Measurements from ENCODE around the gene CEP170.

The CEP170 gene

GRCh38 chr1:243254927-243255790 is at the start of gene CEP170:
Gene CEP170 (minus strand): TSS chr1:243255281. CDS start chr1:243225280, 30,001 bp downstream.
- peak; percentile 80 to 87 for DNase-seq

- no peak for DNase-seq
Observed at GRCh38 chr1:243301059-243301458, 46.0 kb upstream of the CEP170 start.

DNA sequence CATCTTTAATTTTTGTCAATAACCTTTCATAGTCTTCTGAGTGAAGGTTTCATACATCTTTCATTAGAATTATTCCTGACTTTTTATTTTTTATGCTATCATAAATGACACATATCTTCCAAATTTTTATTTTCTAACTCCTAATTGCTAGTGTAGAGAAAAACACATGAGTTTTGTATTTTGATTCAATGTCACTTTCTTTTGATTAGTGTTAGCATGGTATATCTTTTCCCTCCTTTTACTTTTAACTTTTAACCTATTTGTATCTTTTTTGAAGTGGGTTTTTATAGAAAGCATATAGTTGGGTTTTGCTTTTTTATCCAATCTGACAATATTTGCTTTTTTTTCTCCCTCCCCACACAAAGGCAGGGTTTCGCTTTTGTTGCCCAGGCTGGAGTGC is 44.0 kb upstream of the CEP170 start:
- DNase-seq: no peak

DNA sequence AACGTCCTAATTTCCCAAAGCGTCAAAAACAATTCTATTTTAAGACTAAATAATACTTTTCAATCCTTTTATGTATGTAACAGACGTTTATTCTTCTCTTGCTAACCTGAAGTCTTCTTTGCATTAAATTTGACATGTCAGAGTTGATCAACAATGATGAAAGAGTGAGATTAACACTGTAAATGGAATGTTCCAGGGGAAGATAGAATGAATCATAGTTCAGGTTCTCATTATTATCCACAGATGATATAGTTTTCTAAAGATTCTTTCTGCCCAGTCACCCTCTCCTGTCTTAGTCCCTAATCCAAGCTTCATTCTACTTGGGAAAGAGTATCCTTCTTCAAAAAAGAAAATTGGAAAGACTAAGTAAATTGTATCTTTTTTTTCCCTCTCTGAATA is 39.6 kb upstream of the CEP170 start:
- peak in 1 of 2 experiments; percentile 6 for DNase-seq

DNA sequence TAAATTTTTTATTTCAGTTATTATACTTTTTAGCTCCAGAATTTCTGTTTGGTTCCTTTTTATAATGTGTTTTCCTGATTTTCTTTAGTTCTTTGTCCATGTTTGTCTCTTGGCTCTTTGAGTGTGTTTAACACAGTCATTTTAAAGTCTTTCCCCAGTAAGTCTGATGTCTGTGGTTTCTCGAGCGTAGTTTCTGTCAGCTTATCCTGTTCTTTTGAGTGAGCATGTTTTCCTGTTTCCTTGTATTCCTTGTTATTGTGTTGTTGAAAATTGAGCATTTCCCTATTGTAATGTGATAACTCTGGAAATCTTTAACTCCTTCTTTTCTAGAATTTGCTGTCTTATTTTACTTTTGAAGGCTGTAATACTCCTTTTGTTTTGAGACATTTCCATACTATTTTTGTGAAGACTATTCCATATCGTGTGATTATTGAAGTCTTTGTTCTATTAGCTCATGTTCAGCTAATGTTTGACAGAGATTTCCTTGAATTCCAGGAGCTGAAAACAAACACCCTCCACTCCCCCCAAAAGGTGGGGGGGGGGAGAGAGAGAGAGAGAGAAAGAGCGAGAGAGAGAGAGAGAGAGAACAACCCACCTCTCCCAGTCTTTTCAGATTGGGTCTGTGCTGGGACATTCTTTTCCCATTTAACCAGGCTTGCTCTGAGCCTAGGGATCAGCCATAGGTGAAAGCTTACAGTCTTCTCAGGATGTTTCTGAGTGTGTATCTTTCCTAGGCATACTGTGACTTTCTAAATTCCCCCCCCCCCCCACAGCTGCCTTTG is 39.1 kb upstream of the CEP170 start:
- DNase-seq: no peak

- no peak for DNase-seq
Observed at GRCh38 chr1:243292117-243292516, 37.0 kb upstream of the CEP170 start.

GRCh38 chr1:243291292-243291691 is 36.2 kb upstream of the CEP170 start:
- DNase-seq: no peak

- DNase-seq: no peak
Observed at GRCh38 chr1:243288062-243288461, 33.0 kb upstream of the CEP170 start.

DNA sequence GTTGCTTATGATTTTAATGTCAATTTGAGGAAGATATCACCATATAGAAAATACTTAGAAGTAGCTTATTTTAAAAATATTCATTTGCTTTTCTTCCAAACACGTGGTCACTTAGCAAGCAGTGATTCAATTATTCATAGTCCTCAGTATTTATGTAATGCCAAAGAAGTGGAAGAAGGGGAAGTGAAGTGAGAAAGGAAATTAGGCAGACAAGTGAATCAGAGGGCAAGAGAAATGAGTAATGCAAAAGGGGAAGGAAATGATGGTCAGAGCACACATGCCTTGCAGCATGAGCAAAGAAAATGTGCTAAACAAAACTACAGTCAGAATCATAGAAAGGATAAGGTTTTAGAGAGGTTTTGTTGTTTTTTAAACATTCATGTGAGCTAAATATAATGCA is 32.6 kb upstream of the CEP170 start:
- DNase-seq: peak; percentile 38 to 85

DNA sequence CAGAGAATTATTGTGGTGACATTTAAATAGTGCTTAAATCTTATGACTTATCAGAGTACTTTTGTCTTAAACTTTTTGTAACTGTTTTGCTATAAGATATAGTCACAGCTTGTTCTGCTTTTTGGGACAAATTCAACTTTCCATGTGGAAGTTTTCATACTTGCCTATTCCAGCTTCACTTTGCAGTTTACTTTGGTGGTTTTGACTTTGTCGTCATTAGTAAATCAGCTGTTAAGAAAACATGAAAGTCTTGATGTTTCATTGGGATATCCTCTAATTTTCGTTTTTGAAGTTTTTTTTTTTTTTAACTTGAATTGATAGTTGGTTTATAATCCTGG is 32.0 kb upstream of the CEP170 start:
- no peak for DNase-seq

DNA sequence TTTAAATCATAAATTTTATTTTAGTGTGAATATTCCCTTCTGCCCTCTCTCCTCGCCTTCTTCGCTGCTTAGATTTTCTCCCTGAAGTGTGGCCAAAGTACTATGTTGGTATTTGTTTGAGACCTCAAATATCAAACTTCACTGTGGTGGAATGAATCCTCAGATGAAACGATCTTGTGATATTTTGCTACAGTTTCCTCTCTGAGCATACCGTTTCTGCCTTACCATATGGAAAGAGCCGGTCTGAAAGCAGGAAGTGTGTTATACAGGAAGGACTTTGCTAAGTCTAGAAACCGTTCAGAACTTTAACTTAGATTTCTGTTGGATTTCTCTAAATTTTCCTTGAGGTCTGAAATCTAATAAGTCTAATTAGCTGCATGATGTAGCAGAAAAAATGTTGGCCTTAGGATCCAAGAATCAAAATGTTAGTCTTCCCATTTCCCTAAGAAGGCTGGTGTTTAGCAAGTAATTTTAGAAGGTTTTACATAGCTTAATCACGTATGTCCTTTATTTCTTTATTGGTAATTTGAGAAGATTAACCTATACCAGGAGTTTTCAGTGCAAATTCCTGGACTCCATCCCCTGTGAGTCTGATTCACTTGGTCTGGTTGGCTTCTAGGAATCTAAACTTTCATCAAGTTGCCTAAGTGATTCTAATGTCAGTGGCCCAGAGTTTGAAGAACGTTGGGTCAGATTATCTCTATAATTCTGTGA is 31.5 kb upstream of the CEP170 start:
- no peak for DNase-seq

DNA sequence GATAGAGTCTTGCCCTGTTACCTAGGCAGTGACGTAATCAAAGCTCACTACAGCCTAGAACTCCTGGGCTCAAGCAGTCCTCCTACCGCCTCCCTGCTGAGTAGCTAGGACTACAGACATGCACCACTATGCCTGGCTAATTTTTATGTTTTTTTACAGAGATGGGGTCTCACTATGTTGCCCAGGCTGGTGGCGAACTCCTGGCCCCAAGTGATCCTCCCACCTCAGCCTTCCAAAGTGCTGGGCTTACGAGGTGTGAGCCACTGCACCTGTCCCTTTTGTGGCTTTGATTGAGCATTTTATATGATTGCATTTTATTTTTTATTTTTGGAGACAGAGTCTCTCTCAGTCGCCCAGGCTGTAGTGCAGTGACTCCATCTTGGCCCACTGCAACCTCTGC is 26.6 kb upstream of the CEP170 start:
- no peak for DNase-seq

DNA sequence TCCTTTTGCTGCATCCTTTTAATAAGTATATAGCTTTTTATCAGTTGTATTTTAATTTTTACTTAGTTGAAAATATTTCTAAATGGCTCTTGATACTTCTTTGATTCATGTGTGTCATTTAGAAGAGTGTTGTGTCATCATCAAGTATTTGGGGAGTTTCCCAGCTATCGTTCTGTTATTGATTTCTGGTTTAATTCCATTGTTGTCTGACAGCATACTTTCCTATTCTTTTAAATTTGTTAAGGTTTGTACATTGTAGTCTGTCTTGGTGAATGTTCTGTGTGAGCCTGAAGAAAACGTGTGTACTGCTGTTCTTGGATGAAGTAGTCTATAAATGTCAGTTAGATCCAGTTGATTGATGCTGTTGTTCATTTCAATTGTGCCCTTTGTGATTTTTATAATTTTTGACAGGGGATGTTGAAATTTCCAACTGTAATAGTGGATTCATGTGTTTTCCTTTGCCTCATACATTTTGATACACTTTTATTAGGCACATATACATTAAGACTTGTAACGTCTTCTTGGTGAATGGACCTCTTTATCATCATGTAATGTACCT is 25.6 kb upstream of the CEP170 start:
- no peak for DNase-seq

- no peak for DNase-seq
Observed at GRCh38 chr1:243275316-243275715, 20.2 kb upstream of the CEP170 start.

- DNase-seq: no peak
Observed at GRCh38 chr1:243273945-243274344, 18.9 kb upstream of the CEP170 start.

DNA sequence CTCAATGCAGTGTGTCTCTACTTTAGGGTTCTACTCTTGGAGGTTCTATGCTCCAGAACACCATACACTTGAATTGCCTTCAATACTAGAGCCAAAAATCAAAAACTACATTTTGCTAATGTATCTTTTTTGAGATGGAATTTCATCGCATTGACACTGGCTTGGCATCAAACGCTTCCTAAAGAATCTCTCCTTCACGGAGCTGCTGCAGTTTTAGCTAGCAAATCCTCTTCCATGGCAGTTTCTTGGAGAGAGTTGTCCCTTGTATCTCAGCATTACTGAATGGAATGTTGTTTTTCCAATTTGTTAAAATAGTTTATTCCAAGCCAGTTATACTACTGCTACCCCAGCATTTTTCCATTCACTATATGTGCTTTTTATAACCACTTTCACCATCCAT is 18.4 kb upstream of the CEP170 start:
- DNase-seq: no peak

DNA sequence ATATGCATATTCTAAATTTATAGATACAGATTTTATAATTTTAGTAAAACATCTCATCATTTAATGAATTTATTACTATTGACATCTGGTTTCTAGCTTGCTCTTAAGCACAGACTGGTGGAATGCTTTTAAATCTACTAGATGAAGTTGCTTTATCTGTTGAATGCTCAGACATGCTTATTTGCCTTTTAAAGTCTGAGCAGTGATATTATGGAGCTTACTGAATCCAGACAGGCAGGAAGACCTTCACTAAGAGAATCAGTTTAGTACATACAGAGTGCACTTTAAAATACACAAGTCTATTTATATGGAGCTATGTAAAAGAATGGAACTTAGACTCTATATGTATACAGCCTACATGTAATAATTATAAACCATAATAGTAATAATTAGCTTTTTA is 17.3 kb upstream of the CEP170 start:
- no peak for DNase-seq

DNA sequence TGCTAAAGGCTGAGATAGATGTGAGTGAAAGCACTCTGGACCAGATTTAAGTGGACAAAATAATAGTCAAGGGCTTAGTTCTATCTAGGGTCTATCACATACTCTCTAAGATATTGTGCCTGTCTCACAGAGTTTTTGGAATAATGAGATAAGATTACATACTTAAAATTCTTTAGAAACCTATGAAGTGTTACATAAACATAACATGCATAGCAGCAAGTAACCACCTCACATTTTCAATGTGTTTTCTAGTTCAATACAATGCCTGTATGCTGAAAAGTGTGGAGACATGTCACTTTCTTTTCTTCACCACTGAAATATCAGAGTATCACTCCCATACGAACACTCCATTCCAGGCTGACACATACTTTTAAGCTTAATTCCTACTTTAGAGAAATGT is 16.9 kb upstream of the CEP170 start:
- peak in 1 of 2 experiments; percentile 10 for DNase-seq

DNA sequence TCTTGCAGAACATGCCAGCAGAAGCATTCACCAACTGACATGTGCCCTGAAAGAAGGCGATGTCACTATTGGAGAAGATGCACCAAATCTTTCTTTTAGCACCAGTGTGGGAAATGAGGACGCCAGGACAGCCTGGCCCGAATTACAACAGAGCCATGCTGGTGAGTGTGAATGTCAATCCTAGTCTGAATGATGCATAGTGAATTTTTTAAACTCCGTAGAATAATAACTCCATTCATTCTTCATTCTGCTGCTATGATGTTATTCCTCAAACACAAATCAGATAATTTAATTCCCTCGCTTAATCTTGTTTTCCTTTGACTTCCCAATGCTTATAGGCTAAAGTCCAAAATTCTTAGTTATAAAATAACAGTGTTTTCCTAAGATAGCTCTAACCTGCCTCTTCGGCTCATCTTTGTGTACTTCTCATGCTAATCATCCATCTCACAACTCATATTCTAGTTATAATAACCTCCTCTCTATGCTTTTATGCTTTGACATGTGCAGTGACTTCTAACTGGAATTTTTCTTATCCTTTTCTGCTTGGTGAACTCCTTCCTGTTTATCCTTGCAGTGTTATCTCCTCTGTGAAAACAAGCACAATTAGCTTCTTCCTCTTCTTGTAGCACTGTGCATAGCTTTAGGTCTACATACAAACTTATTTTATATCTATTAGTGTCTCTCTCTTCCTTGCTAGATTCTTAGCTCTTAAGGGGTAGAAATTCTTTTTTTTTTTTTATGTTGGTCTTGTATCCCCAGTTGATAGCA is 15.2 kb upstream of the CEP170 start:
- DNase-seq: no peak

DNA sequence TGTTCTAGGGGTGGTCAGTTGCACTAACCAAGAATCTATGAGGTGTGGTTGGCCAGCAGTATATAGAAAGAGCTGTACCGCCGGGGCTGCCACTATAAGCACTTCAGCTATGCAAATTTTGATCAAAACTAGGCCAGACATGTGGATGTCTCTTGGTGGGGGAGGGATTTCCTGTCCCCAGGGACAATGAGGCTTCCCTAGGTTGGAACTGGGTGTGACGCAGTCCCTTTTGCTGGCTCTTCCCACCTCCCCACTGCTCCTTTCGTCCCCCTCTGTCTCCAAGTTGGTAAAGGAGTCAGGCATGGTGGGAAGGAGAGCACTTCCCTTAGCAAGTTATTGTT is 14.3 kb upstream of the CEP170 start:
- DNase-seq: no peak

- no peak for DNase-seq
Observed at GRCh38 chr1:243268751-243269460, 13.8 kb upstream of the CEP170 start.
